ENCODE measurements around the gene YIPF3.

The YIPF3 gene

DNA sequence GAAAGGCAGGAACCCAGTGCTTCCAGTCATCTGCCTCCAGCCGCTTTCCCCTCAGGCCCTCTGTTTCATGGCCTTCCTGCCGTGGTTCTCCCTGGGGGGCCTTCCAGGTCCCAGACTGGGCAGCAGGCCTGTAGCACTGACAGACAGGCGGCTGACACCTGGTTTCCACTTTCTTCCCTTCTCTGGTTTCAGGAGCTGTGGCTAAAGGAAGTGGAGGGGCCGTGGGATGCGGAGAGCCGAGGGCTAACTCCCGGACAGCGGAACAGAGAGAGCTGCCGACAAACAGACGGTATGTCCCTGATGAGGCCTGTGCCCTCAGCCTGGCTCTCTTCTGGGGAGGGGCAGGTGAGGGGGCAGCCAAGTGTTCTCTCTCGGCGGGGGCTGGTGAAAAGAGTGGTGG, 19.0 kb downstream of the YIPF3 start:
- Histone ChIP-seq H3K4me3 (no peak overlapping the region), H3K27ac (peak overlapping the region in 1 of 2 donors; percentile 46), H3K27me3 (no peaks in the 10 kb centered on the region), H3K4me1 (peaks cover 0 to 55% (median 26%) of the 10 kb centered on the region in 4 donors), H3K9me3 (no peaks in the 10 kb centered on the region), H3K36me3 (peaks cover 34 to 53% (median 49%) of the 10 kb centered on the region in 3 donors)
- no peak for TF ChIP-seq CTCF (IDR thresholded peaks at IDR 0.05)
- intact Hi-C loops (cut with DNase I; ENCODE audit: low total_unique reads) = no loop called here
- DNase-seq = no peak

- no peak for DNase-seq
- intact Hi-C loops (cut with DNase I; ENCODE audit: low total_unique reads) = no loop called here
- Histone ChIP-seq H3K4me1 (peaks cover 0 to 61% (median 32%) of the 10 kb centered on the region in 4 donors), H3K9me3 (no peaks in the 10 kb centered on the region), H3K27me3 (no peaks in the 10 kb centered on the region), H3K36me3 (peaks cover 28 to 47% (median 42%) of the 10 kb centered on the region in 3 donors), H3K27ac (peak overlapping the region; percentile 8 to 46), H3K4me3 (no peak overlapping the region)
- no peak for TF ChIP-seq CTCF (IDR thresholded peaks at IDR 0.05)
Measured at GRCh38 chr6:43497129-43497396, 19.7 kb downstream of the YIPF3 start.

GRCh38 chr6:43496370-43497128, 20.2 kb downstream of the YIPF3 start:
- intact Hi-C loops (cut with DNase I; ENCODE audit: low total_unique reads) = no loop called here
- Histone ChIP-seq H3K27ac (peak overlapping the region; percentile 42 to 46), H3K36me3 (peaks cover 26 to 42% (median 40%) of the 10 kb centered on the region in 3 donors), H3K4me3 (no peak overlapping the region), H3K4me1 (peaks cover 0 to 66% (median 37%) of the 10 kb centered on the region in 4 donors), H3K9me3 (no peaks in the 10 kb centered on the region), H3K27me3 (no peaks in the 10 kb centered on the region)
- DNase-seq = no peak
- peak; percentile 51 to 53 for TF ChIP-seq CTCF (IDR thresholded peaks at IDR 0.05)

DNA sequence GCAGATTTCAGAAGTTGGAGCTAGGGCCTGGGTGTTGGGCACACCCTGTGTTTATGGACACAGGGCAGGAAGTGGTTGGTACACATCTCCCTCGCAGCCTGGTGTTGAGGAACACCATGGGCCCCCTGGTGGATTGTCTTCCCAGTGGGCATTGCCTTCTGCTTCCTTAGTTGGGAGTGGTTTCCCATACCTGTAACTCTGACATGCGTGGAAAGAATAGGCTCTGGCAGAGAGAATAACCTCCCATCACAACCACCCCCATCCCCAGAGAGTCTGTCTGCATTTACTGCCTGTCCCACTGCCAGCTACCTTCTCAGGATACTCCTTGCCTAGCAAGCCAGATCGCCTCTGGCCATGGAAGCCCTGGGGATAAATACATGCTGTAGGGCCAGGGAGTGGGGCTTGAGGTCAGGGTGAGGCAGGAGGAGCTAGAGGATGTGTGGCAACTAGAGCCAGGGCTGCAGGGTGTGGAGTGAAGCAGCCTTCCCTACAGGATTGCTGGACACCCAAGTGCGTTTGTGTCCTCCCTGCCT, 21.3 kb downstream of the YIPF3 start:
- H3K27me3 ChIP-seq = no peaks in the 10 kb centered on the region
- H3K4me1 ChIP-seq = peaks cover 0 to 66% (median 37%) of the 10 kb centered on the region in 4 donors
- intact Hi-C loops (cut with DNase I; ENCODE audit: low total_unique reads) = no loop called here
- TF ChIP-seq CTCF (IDR thresholded peaks at IDR 0.05) = no peak
- H3K4me3 ChIP-seq = no peak overlapping the region
- peaks cover 16 to 31% (median 29%) of the 10 kb centered on the region in 3 donors for H3K36me3 ChIP-seq
- H3K27ac ChIP-seq = peak overlapping the region; percentile 42 to 46
- DNase-seq = no peak
- H3K9me3 ChIP-seq = no peaks in the 10 kb centered on the region

GRCh38 chr6:43494766-43495165, 22.0 kb downstream of the YIPF3 start:
- no peak for TF ChIP-seq CTCF (IDR thresholded peaks at IDR 0.05)
- H3K4me1 ChIP-seq = peaks cover 0 to 64% (median 39%) of the 10 kb centered on the region in 4 donors
- peaks cover 12 to 28% (median 24%) of the 10 kb centered on the region in 3 donors for H3K36me3 ChIP-seq
- intact Hi-C loops (cut with DNase I; ENCODE audit: low total_unique reads) = no loop called here
- H3K9me3 ChIP-seq = no peaks in the 10 kb centered on the region
- H3K4me3 ChIP-seq = no peak overlapping the region
- H3K27me3 ChIP-seq = no peaks in the 10 kb centered on the region
- H3K27ac ChIP-seq = no peak overlapping the region
- no peak for DNase-seq
